K562 (cell line): ENCODE data around the gene PRDX1. TPM values are rescaled to one million over a fixed set of nuclear protein-coding genes. Genes with fewer than 3 reads are reported as not detected.

Source experiments
- BRF2 ChIP-seq: IDR thresholded peaks from 3 replicates; pipeline ENCODE4 v1.6.1; 2011; ENCODE audit warnings: borderline replicate concordance, mild to moderate bottlenecking; ENCODE audit not compliant: insufficient read length, insufficient read depth
- CBX1 ChIP-seq: sonication (generic); IDR thresholded peaks from 2 replicates; pipeline ENCODE4 v1.6.1; 2016; ENCODE audit warnings: antibody characterized with exemption, low read depth, mild to moderate bottlenecking
- CHD2 ChIP-seq: IDR thresholded peaks from 2 replicates; pipeline ENCODE4 v1.6.1; 2011; ENCODE audit warnings: low read depth, low read length
- E2F3 ChIP-seq: fragments of 250-450 bp; sonication (Bioruptor Pico); IDR thresholded peaks from 2 replicates; pipeline ENCODE4 v1.4.0; 2020; ENCODE audit warnings: mild to moderate bottlenecking
- FOXM1 ChIP-seq, 2 experiments: fragments of 450-650 bp in 1 of 2; sonication (generic) in 1 of 2; formaldehyde crosslinking in 1 of 2; IDR thresholded peaks; 2 replicates each; pipeline versions ENCODE4 v1.6.1 to v1.9.0; 2017 to 2022; ENCODE audit warnings: low read depth in 2 of 2, mild to moderate bottlenecking in 2 of 2, missing genetic modification reagents in 1 of 2, moderate library complexity in 1 of 2
- KLF10 ChIP-seq: fragments of 250-450 bp; sonication (Bioruptor Pico); IDR thresholded peaks from 2 replicates; pipeline ENCODE4 v1.6.1; 2021; ENCODE audit warnings: matching md5 sums
- KLF13 ChIP-seq: fragments of 450-650 bp; IDR thresholded peaks from 2 replicates; pipeline ENCODE4 v1.6.1; 2016; ENCODE audit warnings: missing genetic modification characterization, low read depth, mild to moderate bottlenecking, missing compliant biosample characterization, moderate library complexity, borderline replicate concordance
- MCM2 ChIP-seq: fragments of 450-650 bp; IDR thresholded peaks from 2 replicates; pipeline ENCODE4 v1.6.1; 2017; ENCODE audit warnings: low read depth, mild to moderate bottlenecking
- MNT ChIP-seq, 2 experiments: fragments of 450-650 bp; conservative IDR thresholded peaks; 2 replicates each; pipeline ENCODE4 v1.6.1; 2017; ENCODE audit warnings: mild to moderate bottlenecking in 2 of 2, moderate library complexity in 2 of 2
- MYNN ChIP-seq, 2 experiments: sonication (generic); formaldehyde crosslinking in 1 of 2; IDR thresholded peaks; 2 replicates each; pipeline versions ENCODE4 v1.5.0 to v1.6.1; 2016 to 2020; ENCODE audit warnings: antibody characterized with exemption in 1 of 2, missing genetic modification reagents in 1 of 2
- NCOR1 ChIP-seq: fragments of 450-650 bp; IDR thresholded peaks from 2 replicates; pipeline ENCODE4 v1.6.1; 2016; ENCODE audit warnings: mild to moderate bottlenecking, moderate library complexity
- NR2F6 ChIP-seq: fragments of 450-650 bp; formaldehyde crosslinking; IDR thresholded peaks from 2 replicates; pipeline ENCODE4 v1.4.0; 2020; ENCODE audit warnings: mild to moderate bottlenecking
- SAFB2 ChIP-seq: fragments of 200-400 bp; formaldehyde crosslinking; IDR thresholded peaks from 2 replicates; pipeline ENCODE4 v1.6.1; 2018; ENCODE audit warnings: borderline replicate concordance, low read length, low read depth, moderate library complexity; ENCODE audit not compliant: severe bottlenecking
- SIN3B ChIP-seq: fragments of 450-650 bp; IDR thresholded peaks from 2 replicates; pipeline ENCODE4 v1.6.1; 2017; ENCODE audit warnings: low read depth, mild to moderate bottlenecking, moderate library complexity
- STAT5A ChIP-seq: IDR thresholded peaks from 2 replicates; pipeline ENCODE4 v1.6.1; 2012; ENCODE audit warnings: low read length, inconsistent platforms, borderline replicate concordance
- TAF1 ChIP-seq: IDR thresholded peaks from 2 replicates; pipeline ENCODE4 v1.6.1; 2011; ENCODE audit warnings: mild to moderate bottlenecking, low read length, moderate library complexity; ENCODE audit not compliant: insufficient read depth, control insufficient read depth, severe bottlenecking; ENCODE audit errors: extremely low read depth
- TSC22D4 ChIP-seq: fragments of 450-650 bp; IDR thresholded peaks from 2 replicates; pipeline ENCODE4 v1.6.1; 2016; ENCODE audit warnings: missing genetic modification characterization, missing biosample characterization, control low read depth
- UBTF ChIP-seq, 2 experiments: IDR thresholded peaks; 2 replicates each; pipeline ENCODE4 v1.6.1; 2012; ENCODE audit warnings: improper control_type of control experiment in 2 of 2, low read depth in 2 of 2, low read length in 2 of 2, borderline replicate concordance in 1 of 2
- ZFX ChIP-seq: sonication (generic); formaldehyde crosslinking; IDR thresholded peaks from 2 replicates; pipeline ENCODE4 v1.8.0; 2022; ENCODE audit warnings: mild to moderate bottlenecking, missing genetic modification reagents, moderate library complexity
- ZNF24 ChIP-seq: fragments of 450-650 bp; IDR thresholded peaks from 2 replicates; pipeline ENCODE4 v1.6.1; 2016
- ZNF253 ChIP-seq: fragments of 250-450 bp; sonication (Bioruptor Pico); conservative IDR thresholded peaks from 2 replicates; pipeline ENCODE4 v1.6.1; 2021; ENCODE audit warnings: mild to moderate bottlenecking
- ZNF408 ChIP-seq: fragments of 250-450 bp; sonication (Bioruptor Pico); IDR thresholded peaks from 2 replicates; pipeline ENCODE4 v1.4.0; 2020; ENCODE audit warnings: low read depth, mild to moderate bottlenecking, moderate library complexity
- ZNF695 ChIP-seq: fragments of 450-650 bp; formaldehyde crosslinking; IDR thresholded peaks from 2 replicates; pipeline ENCODE4 v1.4.0; 2020; ENCODE audit warnings: mild to moderate bottlenecking, moderate library complexity
- polyA plus RNA-seq, 8 experiments: library from polyadenylated mRNA; depleted of rRNA in 4 of 8; stranded (reverse) in 5 of 8; unstranded in 3 of 8; fragments of >200 nt; fragmentation: Nextera tagmentation in 2 of 8; fragmentation: Illumina TruSeq in 1 of 8; extraction: Ambion mirVana in 2 of 8; extraction: Trizol in 1 of 8; gene quantifications; 2 replicates each; pipeline versions ENCODE4 v1.2.1 to v1.2.3, GENCODE V29; 2011 to 2014; ENCODE audit warnings: inconsistent platforms in 1 of 8, missing spikeins in 1 of 8
- total RNA-seq, 7 experiments: library from RNA; depleted of rRNA in 6 of 7; stranded (reverse); fragments of >200 nt in 6 of 7; fragmentation: Illumina TruSeq in 2 of 7; extraction: Trizol in 2 of 7; gene quantifications; 2 replicates each; pipeline versions ENCODE4 v1.2.1 to v1.2.3, GENCODE V29; 2011 to 2021; ENCODE audit warnings: low replicate concordance in 1 of 7

The PRDX1 gene
- total and polyA plus RNA-seq, 9 of the 15 experiments (the other 6 are each of a cell fraction or from before 2014, with no cell fraction given) = 748 to 2,388 (median 1,045) TPM

- peak; percentile 45 to 65; a peak in 1 of 4 replicates for TF ChIP-seq UBTF (IDR thresholded peaks at IDR 0.05; ENCODE audit: borderline replicate concordance in 1 of 2, low read depth in 2 of 2, low read length in 2 of 2)
- TF ChIP-seq ZNF408 = no peak
- no peak for TF ChIP-seq BRF2
- TF ChIP-seq ZNF24 = no peak
- no peak for TF ChIP-seq TSC22D4 (tag)
- TF ChIP-seq ZFX (CRISPR knock-in tag) = peak; percentile 31; the same call in 1 of the 2 replicates
- TF ChIP-seq MCM2 = no peak
- TF ChIP-seq CHD2 = peak; percentile 42
- TF ChIP-seq ZNF253 (CRISPR knock-in tag) = no peak
- TF ChIP-seq MNT (conservative IDR thresholded peaks at IDR 0.05) = peak; percentile 89 to 92
- TF ChIP-seq STAT5A = no peak
- peak; percentile 73 for TF ChIP-seq TAF1
- TF ChIP-seq SIN3B = no peak
- TF ChIP-seq NCOR1 = no peak
- TF ChIP-seq NR2F6 = no peak
- no peak for TF ChIP-seq SAFB2
- TF ChIP-seq MYNN (IDR thresholded peaks at IDR 0.05) = no peak
- TF ChIP-seq MYNN (CRISPR knock-in tag; IDR thresholded peaks at IDR 0.05) = no peak
- 0 out of 2 replicates have a peak, but pooled peaks have one; percentile 23 for TF ChIP-seq E2F3 (CRISPR knock-in tag)
- peak; percentile 74; the same call in 1 of the 2 replicates for TF ChIP-seq FOXM1 (IDR thresholded peaks at IDR 0.05; ENCODE audit: low read depth)
- TF ChIP-seq FOXM1 (CRISPR knock-in tag; IDR thresholded peaks at IDR 0.05; ENCODE audit: low read depth) = no peak
- TF ChIP-seq KLF13 (tag) = 0 out of 2 replicates have a peak, but pooled peaks have one; percentile 13
- no peak for TF ChIP-seq KLF10 (CRISPR knock-in tag)
- TF ChIP-seq CBX1 = peak; percentile 67; the same call in 1 of the 2 replicates
- TF ChIP-seq ZNF695 (CRISPR knock-in tag) = no peak
Measured at GRCh38 chr1:45490626-45491486, 30.8 kb downstream of the PRDX1 start, which contains the start of gene TESK2 (continued).
